ENCODE measurements around the gene CFAP221. TPM values are rescaled to one million over a fixed set of nuclear protein-coding genes. Genes with fewer than 3 reads are reported as not detected.

The CFAP221 gene
- total and polyA plus RNA-seq, 2 experiments from 2014 or later, result 0.42 to 0.65 TPM

- Histone ChIP-seq H3K9me2 (ENCODE audit: insufficient read depth) (no peaks in the 10 kb centered on the region), H3K4me2 (no peak overlapping the region), H3K4me3 (no peak overlapping the region), H4K20me1 (replicated peaks; ENCODE audit: insufficient read depth) (no peaks in the 10 kb centered on the region), H3F3A (replicated peaks; ENCODE audit: low read depth) (no peaks in the 10 kb centered on the region), H2AFZ (no peak overlapping the region), H3K79me2 (replicated peaks; ENCODE audit: insufficient read depth) (no peaks in the 10 kb centered on the region), H3K4me1 (ENCODE audit: insufficient read depth) (no peaks in the 10 kb centered on the region), H3K27ac (ENCODE audit: low read depth) (no peak overlapping the region), H3K36me3 (ENCODE audit: insufficient read depth) (no peaks in the 10 kb centered on the region), H3K27me3 (ENCODE audit: insufficient read depth) (no peaks in the 10 kb centered on the region)
- Mint-ChIP-seq H3K9me3 (peaks cover 2% of the 10 kb centered on the region; the same call in 1 of the 3 replicates), H3K36me3 (ENCODE audit: low read depth) (no peaks in the 10 kb centered on the region), H3K27me3 (ENCODE audit: insufficient read depth, low read depth, poor library complexity) (peaks cover 1% of the 10 kb centered on the region), H3K4me1 (no peaks in the 10 kb centered on the region), H3K4me3 (no peak overlapping the region), H3K27ac (no peak overlapping the region)
- ATAC-seq, result no peak
- no peak for TF ChIP-seq EZH2phosphoT487 (IDR thresholded peaks at IDR 0.05; ENCODE audit: unreplicated experiment)
- TF ChIP-seq ZNF331 (CRISPR knock-in tag; IDR thresholded peaks at IDR 0.05; ENCODE audit: low read depth), result no peak
- TF ChIP-seq EZH2 (IDR thresholded peaks at IDR 0.05; ENCODE audit: low read depth, unreplicated experiment), result no peak
- no peak for TF ChIP-seq ZNF462 (CRISPR knock-in tag; IDR thresholded peaks at IDR 0.05)
- no peak for TF ChIP-seq ETS1 (IDR thresholded peaks at IDR 0.05)
- no peak for TF ChIP-seq POLR2AphosphoS5 (IDR thresholded peaks at IDR 0.05; ENCODE audit: low read depth)
- no peak for TF ChIP-seq ZNF114 (CRISPR knock-in tag; IDR thresholded peaks at IDR 0.05)
- TF ChIP-seq NANOG (IDR thresholded peaks at IDR 0.05; ENCODE audit: borderline replicate concordance), result no peak
- TF ChIP-seq REST (IDR thresholded peaks at IDR 0.05; ENCODE audit: unreplicated experiment), result no peak
- no peak for TF ChIP-seq STAT1 (IDR thresholded peaks at IDR 0.05; ENCODE audit: unreplicated experiment)
- no peak for TF ChIP-seq JUNB (IDR thresholded peaks at IDR 0.05; ENCODE audit: unreplicated experiment)
- no peak for TF ChIP-seq CREB1 (CRISPR knock-in tag; IDR thresholded peaks at IDR 0.05; ENCODE audit: low read depth)
- TF ChIP-seq CTCF (conservative IDR thresholded peaks at IDR 0.05; ENCODE audit: low read depth in 2 of 2), result no peak
- DNase-seq (ENCODE audit: low spot score), result no peak
Observed at GRCh38 chr2:119574864-119575263, 30.6 kb downstream of the CFAP221 start.

All from GM23338 (cell line).